NCI-H526 (cell line): ENCODE data around the gene ALG3.

ENCODE experiments used
- DNase-seq, 2 experiments: peaks; one replicate each; lab custom pipeline; 2025; lab: John Stamatoyannopoulos, UW

Gene ALG3

GRCh38 chr3:184259878-184260723, 11.3 kb upstream of the ALG3 start:
- peak; percentile 14 to 63 for DNase-seq

GRCh38 chr3:184259396-184259877, 10.7 kb upstream of the ALG3 start:
- DNase-seq: peak in 1 of 2 experiments; percentile 58

- no peak for DNase-seq
Measured at GRCh38 chr3:184258926-184259325, 10.2 kb upstream of the ALG3 start.

GRCh38 chr3:184257083-184257915, 8.5 kb upstream of the ALG3 start:
- no peak for DNase-seq

- DNase-seq: no peak
Measured at GRCh38 chr3:184255291-184256039, 6.7 kb upstream of the ALG3 start.

- DNase-seq: peak; percentile 89 to 96
Measured at GRCh38 chr3:184250167-184250828, 1.5 kb upstream of the ALG3 start.

- peak; percentile 95 to 99 for DNase-seq
Measured at GRCh38 chr3:184249412-184250166, 827 bp upstream of the ALG3 start, which contains the start of gene EEF1AKMT4. EEF1AKMT4 (plus strand) TSS chr3:184249672; CDS start chr3:184249695, 23 bp downstream.

- no peak for DNase-seq
Measured at GRCh38 chr3:184242297-184242685, 6.5 kb downstream of the ALG3 start.

- DNase-seq: peak; percentile 62 to 91
Measured at GRCh38 chr3:184241447-184242296, 7.1 kb downstream of the ALG3 start.

GRCh38 chr3:184241141-184241446, 7.7 kb downstream of the ALG3 start:
- DNase-seq: no peak

GRCh38 chr3:184240384-184241140, 8.2 kb downstream of the ALG3 start:
- DNase-seq: no peak

GRCh38 chr3:184239708-184240107, 9.1 kb downstream of the ALG3 start:
- DNase-seq: no peak

- no peak for DNase-seq
Measured at GRCh38 chr3:184239221-184239620, 9.5 kb downstream of the ALG3 start.

- DNase-seq: no peak
Measured at GRCh38 chr3:184238246-184238818, 10.4 kb downstream of the ALG3 start.

- no peak for DNase-seq
Measured at GRCh38 chr3:184237807-184238206, 11.0 kb downstream of the ALG3 start.

- no peak for DNase-seq
Measured at GRCh38 chr3:184237211-184237610, 11.6 kb downstream of the ALG3 start.

GRCh38 chr3:184236636-184237035, 12.1 kb downstream of the ALG3 start:
- no peak for DNase-seq

GRCh38 chr3:184236033-184236410, 12.7 kb downstream of the ALG3 start:
- no peak for DNase-seq
